ENCODE data around the gene GRIP2.

Gene GRIP2

DNA sequence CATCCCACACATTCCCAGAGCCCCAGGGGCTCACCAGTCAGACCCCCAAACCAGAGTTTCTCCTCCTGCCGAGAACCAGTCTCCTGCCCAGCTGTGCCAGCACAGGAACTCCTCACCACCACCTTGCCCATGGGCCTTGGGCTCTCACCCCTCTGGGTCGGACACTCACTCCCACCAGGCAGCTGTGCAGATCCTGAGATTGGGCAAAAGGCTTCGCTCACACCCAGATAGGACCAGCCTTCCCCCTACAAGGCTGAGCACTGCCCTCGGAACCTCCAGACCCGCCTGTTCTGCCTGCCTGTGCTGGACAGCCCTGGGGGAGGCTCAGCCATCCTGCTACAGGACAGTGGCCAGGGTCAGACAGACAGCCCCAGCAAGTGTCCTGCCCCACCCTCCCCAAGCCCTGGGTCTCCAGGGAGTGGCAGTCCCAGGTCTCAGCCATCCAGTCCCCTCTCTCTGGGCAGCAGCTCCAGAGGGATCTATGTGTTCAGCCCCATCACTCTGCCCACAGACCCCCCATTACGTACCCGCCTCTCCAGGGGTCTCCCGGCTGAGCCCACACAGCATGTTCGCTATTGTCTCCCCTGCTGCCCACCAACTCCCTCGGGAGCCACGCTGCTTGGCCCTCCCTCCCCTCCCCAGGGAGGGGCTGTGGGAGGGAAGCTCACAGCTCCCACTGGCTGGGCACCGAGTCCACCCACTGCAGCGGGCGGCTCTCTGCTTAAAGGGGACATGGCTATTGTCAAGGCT, at the start of gene GRIP2:
GRIP2 (minus strand) TSS at position 601 of the 750 bp plus-strand sequence; CDS start at position 567, 34 bp downstream.
- no peak for DNase-seq

GRCh38 chr3:14588425-14589112, 48.4 kb upstream of the GRIP2 start:
- no peak for DNase-seq

GRCh38 chr3:14587740-14588360, 47.7 kb upstream of the GRIP2 start:
- no peak for DNase-seq

- DNase-seq: no peak
These were observed 46.5 kb upstream of the GRIP2 start for GRCh38 chr3:14586611-14587010.

GRCh38 chr3:14583548-14584091, 43.5 kb upstream of the GRIP2 start:
- DNase-seq: no peak

- no peak for DNase-seq
These were observed 41.9 kb upstream of the GRIP2 start for GRCh38 chr3:14582045-14582410.

DNA sequence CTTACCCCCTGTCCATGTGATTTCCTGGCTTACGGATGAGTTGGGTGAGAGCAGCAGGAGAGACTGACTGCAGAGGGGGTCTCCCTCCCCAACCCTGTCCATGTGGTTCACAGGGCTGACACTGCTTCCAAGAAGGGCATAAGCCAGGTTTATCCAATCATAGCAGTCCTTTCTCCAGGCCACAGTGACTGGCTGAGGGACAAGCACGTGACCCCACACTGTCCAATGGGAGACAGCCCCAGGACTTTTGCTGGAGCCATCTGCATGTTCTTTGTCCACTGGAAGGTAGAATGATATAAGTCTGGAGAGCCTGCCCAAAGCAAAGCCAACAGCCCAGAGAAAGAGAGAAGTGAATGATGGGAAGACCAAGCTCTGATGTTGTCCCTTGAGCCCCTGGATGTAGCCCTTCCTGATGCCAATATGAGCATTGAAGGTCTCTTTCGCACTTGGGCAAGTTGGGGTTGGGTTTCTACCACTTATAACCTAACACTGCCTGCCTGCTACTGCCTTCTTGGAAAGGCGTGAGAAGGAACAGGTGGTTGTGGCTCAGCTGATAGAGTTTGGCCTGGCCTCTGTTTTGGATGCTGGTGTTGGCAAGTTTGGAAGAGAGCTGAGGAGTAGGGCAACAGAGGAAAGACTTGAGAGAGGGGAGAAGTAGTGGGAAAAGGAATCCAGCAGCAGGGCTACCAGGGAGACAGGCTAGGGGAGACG, 41.3 kb upstream of the GRIP2 start:
- no peak for DNase-seq

DNA sequence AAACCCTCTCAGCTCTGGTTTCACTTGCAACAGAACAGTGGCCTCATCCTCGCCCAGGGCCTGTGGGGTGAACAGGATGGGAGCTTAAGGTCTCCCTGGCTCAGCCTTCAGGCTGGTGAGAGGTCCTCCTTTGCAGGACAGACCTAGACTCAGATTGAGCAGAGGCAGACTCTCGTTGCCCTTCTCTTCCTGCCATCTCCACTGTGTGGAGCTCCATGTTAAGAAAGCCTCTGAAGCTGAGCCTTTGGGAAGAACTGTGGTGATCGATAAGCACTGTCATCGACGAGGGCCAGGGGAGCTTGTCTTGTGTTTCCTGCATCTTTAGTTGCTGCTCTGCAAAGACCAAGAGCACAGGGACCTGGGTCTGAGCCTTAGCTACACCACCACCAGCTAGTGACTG, 37.8 kb upstream of the GRIP2 start:
- no peak for DNase-seq

DNA sequence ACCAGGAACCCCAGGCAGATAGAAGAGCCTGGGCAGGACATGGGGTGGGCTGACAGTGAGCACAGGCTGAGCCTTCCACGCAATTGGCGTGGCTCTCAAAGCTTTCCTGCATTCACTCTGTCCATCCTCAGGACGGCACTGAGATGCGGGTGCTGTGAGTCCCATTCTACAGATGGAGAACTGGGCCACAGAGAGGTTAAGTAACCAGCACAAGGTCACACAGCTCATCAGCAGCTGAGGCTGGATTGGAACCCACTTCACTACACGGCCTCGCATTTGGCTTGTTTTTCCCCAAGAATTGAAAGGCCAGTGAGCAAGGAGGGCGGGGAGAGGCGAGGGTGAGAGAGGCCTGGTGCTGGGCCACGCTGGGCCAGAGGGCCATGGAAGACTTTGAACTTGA, 36.0 kb upstream of the GRIP2 start:
- DNase-seq: no peak

GRCh38 chr3:14574183-14574582, 34.0 kb upstream of the GRIP2 start:
- no peak for DNase-seq

DNA sequence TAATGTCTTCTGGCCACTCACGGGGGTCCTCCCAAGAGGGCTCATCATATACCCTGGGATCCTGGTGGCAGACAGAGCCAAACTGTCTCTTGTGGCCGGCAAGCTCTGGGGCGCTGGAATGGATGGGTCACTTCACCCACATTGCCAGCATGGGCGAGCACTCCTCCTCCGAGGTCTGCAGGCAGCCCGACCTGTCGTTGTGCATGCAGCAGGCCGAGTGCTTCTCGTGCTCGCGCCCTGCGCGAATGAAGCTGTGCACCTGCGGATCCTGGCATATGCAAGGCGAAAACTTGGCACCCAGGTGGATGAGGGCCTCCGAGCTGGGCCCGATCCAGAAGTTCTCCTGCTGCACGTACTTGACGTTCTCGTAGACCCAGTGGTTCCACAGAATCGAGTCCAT, 33.6 kb upstream of the GRIP2 start:
- DNase-seq: no peak

DNA sequence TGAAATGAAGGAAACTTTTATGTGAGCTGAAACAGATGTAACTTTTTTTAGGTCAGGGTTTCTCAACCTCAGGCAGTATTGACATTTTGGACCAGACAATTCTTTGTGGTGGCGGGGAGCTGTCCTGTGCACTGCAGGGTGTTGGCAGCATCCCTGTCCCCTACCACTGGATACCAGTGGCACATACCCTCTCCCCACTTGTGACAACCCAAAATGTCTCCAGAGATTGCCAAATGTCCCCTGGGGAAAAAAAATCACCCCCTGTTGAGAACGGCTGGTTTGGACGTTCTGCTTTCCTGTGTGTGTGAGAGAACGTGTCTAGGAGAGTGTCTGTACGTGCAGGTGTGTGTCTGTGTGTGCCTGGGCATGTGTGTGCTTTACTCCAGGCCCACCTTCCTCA, 30.7 kb upstream of the GRIP2 start:
- no peak for DNase-seq

GRCh38 chr3:14570089-14570488, 29.9 kb upstream of the GRIP2 start:
- DNase-seq: no peak

- DNase-seq: no peak
These were observed 29.4 kb upstream of the GRIP2 start for GRCh38 chr3:14569474-14570000.

DNA sequence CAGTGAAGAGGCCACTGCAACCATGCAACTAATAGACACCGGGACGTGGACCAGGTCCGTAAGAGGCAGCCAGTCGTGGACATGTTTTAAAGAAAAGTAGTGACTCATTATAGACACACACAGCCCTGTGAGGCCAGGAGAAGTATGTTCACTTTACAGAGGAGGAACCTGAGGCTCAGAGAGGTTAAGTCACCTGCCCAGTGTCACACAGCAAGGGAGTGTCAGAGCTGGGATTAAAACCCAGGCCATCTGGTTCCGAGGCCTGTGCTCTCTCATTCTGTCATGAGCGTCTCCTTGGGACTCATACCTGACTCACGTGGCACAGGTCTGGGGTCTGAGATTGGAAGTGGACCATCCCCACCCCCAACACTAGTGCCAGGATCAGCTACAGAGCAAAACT, 28.1 kb upstream of the GRIP2 start:
- DNase-seq: no peak

GRCh38 chr3:14566812-14567211, 26.7 kb upstream of the GRIP2 start:
- no peak for DNase-seq

- DNase-seq: no peak
These were observed 25.9 kb upstream of the GRIP2 start for GRCh38 chr3:14565868-14566588.

GRCh38 chr3:14564741-14565140, 24.6 kb upstream of the GRIP2 start:
- no peak for DNase-seq

- DNase-seq: no peak
These were observed 23.9 kb upstream of the GRIP2 start for GRCh38 chr3:14563946-14564539.

GRCh38 chr3:14562121-14562890, 22.2 kb upstream of the GRIP2 start:
- no peak for DNase-seq
